Measurements from ENCODE around the gene SLC6A20.

Gene SLC6A20, protein sequence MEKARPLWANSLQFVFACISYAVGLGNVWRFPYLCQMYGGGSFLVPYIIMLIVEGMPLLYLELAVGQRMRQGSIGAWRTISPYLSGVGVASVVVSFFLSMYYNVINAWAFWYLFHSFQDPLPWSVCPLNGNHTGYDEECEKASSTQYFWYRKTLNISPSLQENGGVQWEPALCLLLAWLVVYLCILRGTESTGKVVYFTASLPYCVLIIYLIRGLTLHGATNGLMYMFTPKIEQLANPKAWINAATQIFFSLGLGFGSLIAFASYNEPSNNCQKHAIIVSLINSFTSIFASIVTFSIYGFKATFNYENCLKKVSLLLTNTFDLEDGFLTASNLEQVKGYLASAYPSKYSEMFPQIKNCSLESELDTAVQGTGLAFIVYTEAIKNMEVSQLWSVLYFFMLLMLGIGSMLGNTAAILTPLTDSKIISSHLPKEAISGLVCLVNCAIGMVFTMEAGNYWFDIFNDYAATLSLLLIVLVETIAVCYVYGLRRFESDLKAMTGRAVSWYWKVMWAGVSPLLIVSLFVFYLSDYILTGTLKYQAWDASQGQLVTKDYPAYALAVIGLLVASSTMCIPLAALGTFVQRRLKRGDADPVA

DNA sequence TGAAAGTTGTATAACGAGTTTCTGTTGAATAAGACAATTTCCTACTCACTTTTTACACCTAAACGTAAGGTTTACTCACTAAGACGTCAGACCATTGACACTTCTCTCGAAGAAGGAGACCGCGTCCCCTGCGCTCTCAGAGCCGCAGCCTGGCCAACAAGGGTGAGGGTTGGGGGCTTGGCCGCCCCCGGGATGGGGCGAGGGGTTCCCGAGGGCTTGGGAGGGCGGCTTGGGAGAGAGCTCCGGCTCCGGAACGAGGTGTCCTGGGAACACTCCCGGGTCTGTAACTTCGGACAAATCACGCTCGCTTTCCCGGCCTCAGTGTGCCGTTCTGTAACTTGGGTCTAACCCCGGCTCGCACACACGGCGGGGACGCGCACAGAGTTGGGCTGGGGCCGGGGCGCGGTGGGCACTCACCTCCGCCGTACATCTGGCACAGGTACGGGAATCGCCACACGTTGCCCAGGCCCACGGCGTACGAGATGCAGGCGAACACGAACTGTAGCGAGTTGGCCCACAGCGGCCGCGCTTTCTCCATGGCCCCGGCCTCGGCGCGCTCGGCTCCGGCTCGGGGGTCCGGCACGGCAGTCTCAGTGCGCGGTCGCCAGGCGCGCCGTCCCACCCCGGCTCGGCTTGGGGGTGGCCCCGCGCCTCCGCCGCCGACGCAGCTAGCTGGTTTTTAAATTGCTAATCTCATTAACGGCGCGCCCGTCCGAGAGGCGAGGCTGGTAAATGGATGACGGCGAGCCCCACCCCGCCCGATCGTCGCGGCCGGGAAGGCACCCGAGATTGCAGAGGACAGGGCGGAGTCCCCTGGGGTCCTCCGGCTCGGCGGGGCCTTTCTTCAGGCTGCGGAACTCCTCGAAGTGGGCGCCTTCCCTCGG, at the start of gene SLC6A20:
Gene SLC6A20, minus strand, starts transcription at position 655 of the 884 bp plus-strand sequence. Its CDS starts 117 bp downstream, at position 538.
- no peak for DNase-seq

DNA sequence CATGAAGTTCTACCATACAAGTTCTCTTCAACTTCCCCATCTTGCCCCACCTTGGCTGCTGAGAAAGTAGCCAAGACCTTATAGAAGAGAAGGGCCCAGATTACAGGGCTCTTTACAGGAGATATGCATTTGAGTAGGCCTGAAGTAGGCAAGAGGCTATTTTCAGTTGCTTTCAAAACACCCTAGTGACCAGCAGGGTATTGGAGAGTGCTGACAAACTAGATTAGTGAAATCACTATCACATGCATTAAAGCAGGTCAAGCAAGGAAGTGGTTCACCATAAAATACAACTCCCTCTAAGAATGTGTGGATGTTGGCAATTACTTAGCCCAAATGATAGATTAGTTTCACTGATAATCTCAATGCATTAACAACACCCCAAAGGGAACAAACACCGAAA, 48.3 kb upstream of the SLC6A20 start:
- no peak for DNase-seq

DNA sequence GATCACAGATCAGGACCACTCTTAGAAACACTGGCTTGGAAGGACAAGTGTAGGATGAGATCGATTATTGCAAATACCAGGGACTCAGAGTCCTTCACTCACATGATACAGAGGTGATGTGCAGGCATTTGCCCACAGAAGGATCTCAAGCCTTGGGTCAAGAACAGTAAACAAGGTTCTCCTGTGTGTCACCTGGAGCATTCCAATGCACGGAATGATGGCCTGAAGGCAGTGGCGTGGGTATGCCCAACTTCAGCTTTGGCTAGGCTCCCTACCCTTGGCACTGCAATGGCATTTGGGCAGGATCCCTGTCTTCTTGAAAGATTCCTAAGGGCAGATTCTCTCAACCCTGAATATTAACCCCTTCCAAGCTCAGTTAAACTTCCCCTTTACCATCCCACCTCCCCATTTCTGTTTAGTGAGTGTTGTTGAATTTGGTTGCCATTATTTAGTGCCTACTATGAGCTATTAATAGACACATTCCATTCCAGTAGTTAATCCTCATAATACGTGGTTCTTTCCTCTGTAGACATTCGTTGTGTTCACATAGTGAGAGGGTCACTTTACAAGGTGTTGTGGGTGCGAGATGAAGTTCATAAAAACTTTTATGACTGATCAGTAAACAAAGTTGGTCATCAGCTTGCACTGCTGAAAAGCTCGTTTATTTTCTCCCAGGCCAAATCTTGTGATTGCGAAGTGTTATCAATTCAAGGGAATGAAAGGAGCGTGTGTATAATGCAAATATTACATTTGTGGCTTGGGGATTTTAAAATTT, 46.7 kb upstream of the SLC6A20 start:
- no peak for DNase-seq

- peak; percentile 96 to 97 for DNase-seq
These were observed 45.6 kb upstream of the SLC6A20 start, which contains the start of gene LZTFL1 for GRCh38 chr3:45841757-45842491. TSS of gene LZTFL1 (minus strand) at chr3:45842119. CDS start at chr3:45841991, 128 bp downstream.

- DNase-seq = peak; percentile 65 to 78
These were observed 45.1 kb upstream of the SLC6A20 start for GRCh38 chr3:45841420-45841756.

DNA sequence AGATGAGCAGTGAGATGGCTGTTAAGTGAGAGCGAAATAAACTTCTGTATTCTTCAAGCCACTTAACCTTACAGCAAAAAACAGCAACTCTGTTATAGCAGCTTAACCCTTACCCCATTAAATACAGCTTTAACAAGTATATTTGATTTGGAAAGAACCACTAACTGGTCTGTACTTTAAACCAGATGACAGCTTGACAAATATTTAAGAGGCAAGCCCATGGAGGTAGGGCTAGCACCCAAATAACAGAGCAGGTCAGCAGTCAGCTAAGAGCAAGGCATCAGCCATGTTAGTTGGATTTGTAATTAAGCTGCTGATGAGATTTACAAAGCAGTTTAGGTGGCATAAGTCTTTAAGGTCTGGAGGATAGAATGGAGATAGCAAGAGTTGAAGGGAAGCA, 42.1 kb upstream of the SLC6A20 start:
- no peak for DNase-seq

- DNase-seq = peak; percentile 8 to 17
These were observed 36.4 kb upstream of the SLC6A20 start for GRCh38 chr3:45832699-45833098.

- no peak for DNase-seq
These were observed 33.8 kb upstream of the SLC6A20 start for GRCh38 chr3:45830121-45830520.

DNA sequence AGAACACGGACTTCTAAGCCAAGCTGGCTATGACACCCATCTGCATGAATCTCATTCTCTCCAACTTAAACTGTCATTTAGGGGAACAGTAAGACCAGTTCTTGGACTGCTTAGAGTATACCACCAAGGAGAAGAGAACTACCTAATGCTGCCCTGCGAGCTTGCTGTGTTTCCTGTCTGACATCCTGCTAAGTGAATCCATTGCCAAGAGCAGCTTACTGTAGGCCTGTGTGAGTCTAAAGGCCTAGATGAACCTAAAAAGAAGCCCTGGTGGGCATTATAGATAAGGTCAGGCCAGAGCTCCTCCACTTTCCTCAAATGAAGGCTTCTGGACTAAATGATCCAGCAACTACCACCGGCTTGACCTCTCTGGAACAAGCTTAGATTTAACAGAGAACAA, 30.6 kb upstream of the SLC6A20 start:
- DNase-seq = no peak

- DNase-seq = no peak
These were observed 30.0 kb upstream of the SLC6A20 start for GRCh38 chr3:45826321-45826720.

GRCh38 chr3:45821127-45821526, 24.8 kb upstream of the SLC6A20 start:
- no peak for DNase-seq

GRCh38 chr3:45819543-45819942, 23.2 kb upstream of the SLC6A20 start:
- DNase-seq = no peak

DNA sequence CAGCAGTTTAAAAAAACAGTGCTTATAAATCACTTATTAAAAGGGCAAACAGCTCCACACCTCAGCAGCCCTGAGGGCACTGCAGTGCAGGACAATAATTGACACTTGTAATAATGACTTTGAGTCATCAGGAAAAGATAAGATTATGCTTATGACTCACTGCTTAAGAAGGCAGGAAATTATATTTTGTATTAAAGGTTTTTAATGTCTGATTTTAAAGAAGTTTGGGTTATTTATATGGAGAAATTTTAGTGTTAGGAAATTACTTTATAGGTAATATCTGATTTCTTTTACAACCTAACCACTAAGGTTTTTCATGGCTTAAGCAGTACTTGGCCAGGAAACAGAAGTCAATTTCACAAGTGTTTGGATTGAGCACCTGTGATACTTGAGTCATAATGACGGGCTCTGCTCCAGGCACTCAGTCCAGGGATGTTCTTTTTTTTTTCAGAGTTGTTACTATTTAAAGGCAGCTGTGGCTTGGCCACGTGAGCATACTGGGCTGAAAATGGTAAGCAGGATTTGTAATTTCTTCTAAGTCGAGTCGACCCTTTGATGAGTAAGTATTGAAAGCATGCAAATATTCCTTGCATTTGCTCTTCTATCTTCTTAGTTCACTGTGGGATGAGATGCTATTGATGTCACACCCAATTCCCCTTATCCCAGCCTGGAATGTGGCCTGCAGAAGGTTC, 21.6 kb upstream of the SLC6A20 start:
- no peak for DNase-seq

GRCh38 chr3:45816544-45816943, 20.2 kb upstream of the SLC6A20 start:
- no peak for DNase-seq

- DNase-seq = no peak
These were observed 18.0 kb upstream of the SLC6A20 start for GRCh38 chr3:45814322-45814721.

DNA sequence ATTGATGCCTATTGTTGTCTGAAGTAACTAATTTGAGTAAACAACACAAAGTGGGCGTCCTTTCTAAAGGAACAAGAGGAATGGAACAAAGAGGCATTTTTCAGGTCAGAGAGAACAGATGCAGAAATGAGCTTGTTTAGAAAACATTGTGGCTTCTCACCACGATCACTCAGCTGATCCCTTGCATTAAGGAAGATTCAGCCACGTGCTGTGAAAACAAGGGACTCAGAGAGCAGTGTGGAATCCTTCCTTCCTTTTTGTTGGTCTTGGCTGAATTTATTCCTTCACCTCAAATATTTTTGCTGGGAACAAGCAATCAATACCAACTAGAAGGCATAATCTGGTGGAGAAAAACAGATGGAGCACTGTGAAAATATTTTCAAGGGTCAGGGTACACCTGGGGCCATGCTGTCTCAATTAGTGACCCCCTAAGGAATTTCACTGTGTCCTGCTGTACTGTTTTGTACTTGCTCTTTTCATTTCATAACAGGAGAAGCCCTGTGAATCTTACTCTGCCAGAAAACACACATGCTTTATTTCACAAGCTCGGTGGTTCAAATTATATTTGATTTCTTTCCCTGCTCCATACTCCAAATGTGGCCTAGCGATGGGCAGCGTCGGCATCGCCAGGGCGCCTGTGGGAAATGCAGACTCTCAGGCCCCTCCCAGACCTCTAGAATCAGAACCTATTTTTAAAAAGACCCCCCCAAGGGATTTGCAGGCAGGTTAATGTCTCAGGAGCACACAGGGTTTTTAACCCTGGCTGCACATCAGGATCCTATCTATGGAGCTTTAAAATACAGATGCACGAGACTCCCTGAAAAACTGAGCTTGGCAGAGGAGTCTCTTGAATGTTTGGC, 11.6 kb upstream of the SLC6A20 start:
- DNase-seq = no peak

- DNase-seq = no peak
These were observed 10.8 kb upstream of the SLC6A20 start for GRCh38 chr3:45807133-45807532.

DNA sequence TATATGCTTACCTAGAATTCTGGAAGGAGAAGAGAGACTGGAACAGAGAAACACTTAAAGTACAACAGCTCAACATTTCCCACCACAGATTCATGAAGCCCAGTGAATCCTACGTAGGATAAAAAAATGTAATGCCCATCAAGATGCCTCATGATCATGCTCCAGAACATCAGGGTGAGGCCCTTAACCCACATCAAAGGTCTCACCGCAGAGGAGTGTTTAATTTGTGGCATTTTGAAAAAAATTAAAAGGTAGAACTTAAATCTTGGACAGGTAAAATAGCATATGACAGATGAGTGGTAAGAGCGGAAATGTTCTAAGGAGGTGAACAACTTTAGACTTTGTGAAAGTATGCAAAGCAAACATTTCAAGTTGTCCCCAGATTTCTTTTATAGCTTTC, 9.7 kb upstream of the SLC6A20 start:
- no peak for DNase-seq

DNA sequence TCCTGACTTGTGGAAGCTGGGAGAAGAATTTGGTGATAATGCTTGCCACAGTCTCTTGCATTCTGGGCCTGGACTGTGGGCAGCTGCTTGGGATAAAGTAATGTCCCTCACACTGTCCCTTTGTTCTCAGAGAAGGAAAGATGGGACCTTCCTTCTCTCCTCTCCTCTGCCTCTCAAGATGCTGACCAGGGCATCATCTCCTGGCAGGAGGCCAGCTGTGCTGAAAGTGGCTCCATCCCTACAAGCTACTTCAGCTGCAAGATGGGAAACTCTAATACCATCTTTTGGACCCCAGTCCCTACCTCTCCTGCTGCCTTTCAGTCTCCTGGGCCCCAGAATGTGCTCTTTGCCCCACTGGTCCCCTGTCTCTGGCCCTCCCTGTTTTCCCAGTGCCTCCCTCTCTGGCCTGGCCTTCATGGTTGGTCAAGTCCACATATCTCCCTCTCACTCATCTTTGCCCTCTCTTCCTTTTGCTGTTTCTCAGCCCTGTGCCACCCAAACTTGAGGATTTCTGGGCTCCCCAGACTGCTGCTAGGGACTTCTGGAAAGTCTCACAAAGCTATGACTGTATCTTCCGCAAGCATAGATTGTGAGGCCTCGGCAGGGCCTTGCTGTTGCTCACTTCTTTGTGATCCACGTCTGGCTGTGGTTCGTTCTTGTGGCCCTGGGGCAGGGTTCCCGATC, 7.1 kb upstream of the SLC6A20 start:
- no peak for DNase-seq

DNA sequence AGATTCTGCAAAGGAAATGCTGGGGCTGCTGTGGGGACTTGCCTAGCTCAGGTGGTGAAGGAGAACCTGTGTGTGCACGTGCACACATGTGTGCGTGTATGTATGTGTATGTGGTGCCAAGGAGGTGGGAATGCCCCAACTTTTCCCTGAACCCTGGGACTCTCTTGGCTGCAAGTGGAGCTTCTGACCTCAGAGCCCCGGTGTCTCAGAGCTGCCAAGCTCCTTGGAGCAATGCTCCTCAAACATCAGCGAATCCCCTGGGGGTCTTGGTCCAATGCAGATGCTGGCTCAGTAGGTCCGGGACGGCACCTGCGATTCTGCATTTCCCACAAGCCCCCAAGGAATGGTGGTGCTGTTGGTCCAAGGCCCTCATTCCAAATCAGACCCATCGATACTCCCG, 5.8 kb upstream of the SLC6A20 start:
- no peak for DNase-seq
